ENCODE measurements around the gene ARHGEF11. TPM values are rescaled to one million over a fixed set of nuclear protein-coding genes. Genes with fewer than 3 reads are reported as not detected.

Gene ARHGEF11
- total and polyA plus RNA-seq, 2 experiments from 2014 or later = 25.0 to 26.9 TPM

GRCh38 chr1:156961709-156962108 is 83.8 kb downstream of the ARHGEF11 start:
- Histone ChIP-seq H3K27ac (no peak overlapping the region), H3K9me2 (replicated peaks; ENCODE audit: insufficient read depth) (no peaks in the 10 kb centered on the region), H3K4me1 (ENCODE audit: insufficient read depth) (peaks cover 5% of the 10 kb centered on the region), H4K20me1 (ENCODE audit: insufficient read depth, poor library complexity, severe bottlenecking) (no peaks in the 10 kb centered on the region), H3K4me2 (no peak overlapping the region), H3K79me2 (no peaks in the 10 kb centered on the region), H3K36me3 (replicated peaks; ENCODE audit: insufficient read depth, low read depth) (no peaks in the 10 kb centered on the region), H3K27me3 (no peaks in the 10 kb centered on the region), H2AFZ (no peak overlapping the region), H3K4me3 (no peak overlapping the region), H3K9me3 (ENCODE audit: low read depth) (no peaks in the 10 kb centered on the region)
- no peak for TF ChIP-seq EZH2phosphoT487 (IDR thresholded peaks at IDR 0.05; ENCODE audit: low read depth, severe bottlenecking, unreplicated experiment)
- no peak for TF ChIP-seq EZH2 (IDR thresholded peaks at IDR 0.05; ENCODE audit: borderline replicate concordance)
- peak; percentile 4 for TF ChIP-seq CTCF (IDR thresholded peaks at IDR 0.05; ENCODE audit: poor library complexity)
- DNase-seq (ENCODE audit: low spot score) = no peak
- WGBS (ENCODE audit: low lambda C conversion rate, missing lambda C conversion rate) = 75% methylated on average over 4 of the region's 4 CpGs

GRCh38 chr1:156959925-156960324 is 85.6 kb downstream of the ARHGEF11 start:
- Histone ChIP-seq H3K36me3 (replicated peaks; ENCODE audit: insufficient read depth, low read depth) (no peaks in the 10 kb centered on the region), H3K9me3 (ENCODE audit: low read depth) (no peaks in the 10 kb centered on the region), H3K79me2 (no peaks in the 10 kb centered on the region), H3K27me3 (no peaks in the 10 kb centered on the region), H3K4me1 (ENCODE audit: insufficient read depth) (peaks cover 5% of the 10 kb centered on the region), H4K20me1 (ENCODE audit: insufficient read depth, poor library complexity, severe bottlenecking) (no peaks in the 10 kb centered on the region), H3K4me2 (no peak overlapping the region), H3K27ac (no peak overlapping the region), H2AFZ (no peak overlapping the region), H3K4me3 (no peak overlapping the region), H3K9me2 (replicated peaks; ENCODE audit: insufficient read depth) (no peaks in the 10 kb centered on the region)
- WGBS (ENCODE audit: low lambda C conversion rate, missing lambda C conversion rate) = 95% methylated on average over 6 of the region's 6 CpGs
- no peak for DNase-seq (ENCODE audit: low spot score)
- TF ChIP-seq EZH2 (IDR thresholded peaks at IDR 0.05; ENCODE audit: borderline replicate concordance) (no peak), EZH2phosphoT487 (IDR thresholded peaks at IDR 0.05; ENCODE audit: low read depth, severe bottlenecking, unreplicated experiment) (no peak), CTCF (IDR thresholded peaks at IDR 0.05; ENCODE audit: poor library complexity) (no peak)

GRCh38 chr1:156959414-156959813 is 86.1 kb downstream of the ARHGEF11 start:
- Histone ChIP-seq H4K20me1 (ENCODE audit: insufficient read depth, poor library complexity, severe bottlenecking) (no peaks in the 10 kb centered on the region), H3K27ac (peak overlapping the region; percentile 43), H3K4me2 (no peak overlapping the region), H3K27me3 (no peaks in the 10 kb centered on the region), H3K36me3 (replicated peaks; ENCODE audit: insufficient read depth, low read depth) (no peaks in the 10 kb centered on the region), H3K9me3 (ENCODE audit: low read depth) (no peaks in the 10 kb centered on the region), H3K79me2 (no peaks in the 10 kb centered on the region), H3K4me1 (ENCODE audit: insufficient read depth) (peaks cover 5% of the 10 kb centered on the region), H2AFZ (no peak overlapping the region), H3K4me3 (no peak overlapping the region), H3K9me2 (replicated peaks; ENCODE audit: insufficient read depth) (no peaks in the 10 kb centered on the region)
- TF ChIP-seq EZH2phosphoT487 (IDR thresholded peaks at IDR 0.05; ENCODE audit: low read depth, severe bottlenecking, unreplicated experiment) = no peak
- no peak for TF ChIP-seq CTCF (IDR thresholded peaks at IDR 0.05; ENCODE audit: poor library complexity)
- TF ChIP-seq EZH2 (IDR thresholded peaks at IDR 0.05; ENCODE audit: borderline replicate concordance) = no peak
- peak; percentile 44 for DNase-seq (ENCODE audit: low spot score)
- WGBS (ENCODE audit: low lambda C conversion rate, missing lambda C conversion rate) = 66% methylated on average over 2 of the region's 2 CpGs

- Histone ChIP-seq H3K36me3 (replicated peaks; ENCODE audit: insufficient read depth, low read depth) (no peaks in the 10 kb centered on the region), H3K4me1 (ENCODE audit: insufficient read depth) (peaks cover 5% of the 10 kb centered on the region), H3K9me3 (ENCODE audit: low read depth) (no peaks in the 10 kb centered on the region), H3K4me2 (no peak overlapping the region), H3K9me2 (replicated peaks; ENCODE audit: insufficient read depth) (no peaks in the 10 kb centered on the region), H4K20me1 (ENCODE audit: insufficient read depth, poor library complexity, severe bottlenecking) (no peaks in the 10 kb centered on the region), H3K27me3 (no peaks in the 10 kb centered on the region), H2AFZ (no peak overlapping the region), H3K4me3 (no peak overlapping the region), H3K27ac (peak overlapping the region; percentile 65), H3K79me2 (no peaks in the 10 kb centered on the region)
- 65% methylated on average over 2 of the region's 2 CpGs for WGBS (ENCODE audit: low lambda C conversion rate, missing lambda C conversion rate)
- DNase-seq (ENCODE audit: low spot score) = no peak
- TF ChIP-seq EZH2 (IDR thresholded peaks at IDR 0.05; ENCODE audit: borderline replicate concordance) (no peak), CTCF (IDR thresholded peaks at IDR 0.05; ENCODE audit: poor library complexity) (no peak), EZH2phosphoT487 (IDR thresholded peaks at IDR 0.05; ENCODE audit: low read depth, severe bottlenecking, unreplicated experiment) (no peak)
Observed at GRCh38 chr1:156958247-156958714, 87.3 kb downstream of the ARHGEF11 start.

Measured in hepatocyte (in vitro differentiated cells).